BE2C (cell line): Measurements from ENCODE around the gene DYSF.

Source experiments
- DNase-seq: peaks from one replicate; pipeline ENCODE4 v3.0.0-alpha.2; 2020
- H3K27me3 ChIP-seq: fragments of 250-450 bp; sonication (Bioruptor Pico); 2 replicates; pipeline ENCODE4 v1.5.1; 2020; ENCODE audit warnings: mild to moderate bottlenecking
- H3K36me3 ChIP-seq: fragments of 250-450 bp; sonication (Bioruptor Pico); 2 replicates; pipeline ENCODE4 v1.5.1; 2020; ENCODE audit warnings: mild to moderate bottlenecking
- H3K4me1 ChIP-seq: fragments of 250-450 bp; sonication (Bioruptor Pico); 2 replicates; pipeline ENCODE4 v1.5.1; 2020
- H3K4me3 ChIP-seq: 2 replicates; pipeline ENCODE4 v1.5.1; 2011; ENCODE audit warnings: low read depth, low read length
- H3K9me3 ChIP-seq: fragments of 250-450 bp; sonication (Bioruptor Pico); 2 replicates; pipeline ENCODE4 v1.5.1; 2020
- TF ChIP-seq, protein P1 (sequence below): IDR thresholded peaks from 2 replicates; pipeline ENCODE4 v1.5.1; 2012; ENCODE audit warnings: mild to moderate bottlenecking, low read depth, low read length

Gene DYSF

DNA sequence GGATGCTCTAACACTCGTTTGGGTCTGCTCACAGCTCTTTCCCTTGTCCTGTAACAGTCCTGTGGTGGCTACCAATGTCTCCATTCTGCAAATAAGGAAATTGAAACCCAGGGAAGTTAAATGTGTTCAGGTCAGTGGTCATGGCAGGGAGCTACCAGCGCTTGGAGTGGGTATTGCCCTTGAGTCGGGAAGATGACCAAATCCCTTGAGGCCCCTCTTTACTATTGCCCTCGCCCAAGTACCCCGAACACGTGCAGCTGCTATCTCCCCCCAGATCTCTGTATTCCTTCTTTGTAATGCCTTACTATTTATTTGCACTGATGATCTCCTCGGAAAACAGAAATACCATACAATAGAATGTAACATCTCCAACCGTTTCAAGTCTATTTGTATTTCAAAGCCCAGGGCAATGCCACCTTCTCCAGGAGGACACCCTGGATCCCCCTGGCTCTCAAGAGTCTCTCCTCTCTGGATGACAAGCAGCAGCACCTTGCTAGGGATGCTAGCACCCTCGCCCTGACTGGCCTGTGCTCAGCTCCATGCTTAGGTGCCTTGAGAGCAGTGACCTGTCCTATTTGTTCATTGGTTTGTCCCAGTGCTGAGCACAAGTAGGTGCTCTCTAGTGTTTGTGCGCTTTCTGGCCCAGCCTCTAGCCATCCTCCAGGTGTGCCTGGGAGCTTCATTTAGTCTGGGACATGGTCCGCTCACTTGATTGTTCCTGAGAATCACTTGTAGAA is 15.1 kb downstream of the DYSF start:
- peaks cover 36% of the 10 kb centered on the region for H3K27me3 ChIP-seq
- H3K36me3 ChIP-seq, result no peaks in the 10 kb centered on the region
- H3K9me3 ChIP-seq, result no peaks in the 10 kb centered on the region
- H3K4me1 ChIP-seq, result no peaks in the 10 kb centered on the region
- no peak for DNase-seq
- TF ChIP-seq, protein P1, sequence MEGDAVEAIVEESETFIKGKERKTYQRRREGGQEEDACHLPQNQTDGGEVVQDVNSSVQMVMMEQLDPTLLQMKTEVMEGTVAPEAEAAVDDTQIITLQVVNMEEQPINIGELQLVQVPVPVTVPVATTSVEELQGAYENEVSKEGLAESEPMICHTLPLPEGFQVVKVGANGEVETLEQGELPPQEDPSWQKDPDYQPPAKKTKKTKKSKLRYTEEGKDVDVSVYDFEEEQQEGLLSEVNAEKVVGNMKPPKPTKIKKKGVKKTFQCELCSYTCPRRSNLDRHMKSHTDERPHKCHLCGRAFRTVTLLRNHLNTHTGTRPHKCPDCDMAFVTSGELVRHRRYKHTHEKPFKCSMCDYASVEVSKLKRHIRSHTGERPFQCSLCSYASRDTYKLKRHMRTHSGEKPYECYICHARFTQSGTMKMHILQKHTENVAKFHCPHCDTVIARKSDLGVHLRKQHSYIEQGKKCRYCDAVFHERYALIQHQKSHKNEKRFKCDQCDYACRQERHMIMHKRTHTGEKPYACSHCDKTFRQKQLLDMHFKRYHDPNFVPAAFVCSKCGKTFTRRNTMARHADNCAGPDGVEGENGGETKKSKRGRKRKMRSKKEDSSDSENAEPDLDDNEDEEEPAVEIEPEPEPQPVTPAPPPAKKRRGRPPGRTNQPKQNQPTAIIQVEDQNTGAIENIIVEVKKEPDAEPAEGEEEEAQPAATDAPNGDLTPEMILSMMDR, result no peak
- no peak overlapping the region for H3K4me3 ChIP-seq

DNA sequence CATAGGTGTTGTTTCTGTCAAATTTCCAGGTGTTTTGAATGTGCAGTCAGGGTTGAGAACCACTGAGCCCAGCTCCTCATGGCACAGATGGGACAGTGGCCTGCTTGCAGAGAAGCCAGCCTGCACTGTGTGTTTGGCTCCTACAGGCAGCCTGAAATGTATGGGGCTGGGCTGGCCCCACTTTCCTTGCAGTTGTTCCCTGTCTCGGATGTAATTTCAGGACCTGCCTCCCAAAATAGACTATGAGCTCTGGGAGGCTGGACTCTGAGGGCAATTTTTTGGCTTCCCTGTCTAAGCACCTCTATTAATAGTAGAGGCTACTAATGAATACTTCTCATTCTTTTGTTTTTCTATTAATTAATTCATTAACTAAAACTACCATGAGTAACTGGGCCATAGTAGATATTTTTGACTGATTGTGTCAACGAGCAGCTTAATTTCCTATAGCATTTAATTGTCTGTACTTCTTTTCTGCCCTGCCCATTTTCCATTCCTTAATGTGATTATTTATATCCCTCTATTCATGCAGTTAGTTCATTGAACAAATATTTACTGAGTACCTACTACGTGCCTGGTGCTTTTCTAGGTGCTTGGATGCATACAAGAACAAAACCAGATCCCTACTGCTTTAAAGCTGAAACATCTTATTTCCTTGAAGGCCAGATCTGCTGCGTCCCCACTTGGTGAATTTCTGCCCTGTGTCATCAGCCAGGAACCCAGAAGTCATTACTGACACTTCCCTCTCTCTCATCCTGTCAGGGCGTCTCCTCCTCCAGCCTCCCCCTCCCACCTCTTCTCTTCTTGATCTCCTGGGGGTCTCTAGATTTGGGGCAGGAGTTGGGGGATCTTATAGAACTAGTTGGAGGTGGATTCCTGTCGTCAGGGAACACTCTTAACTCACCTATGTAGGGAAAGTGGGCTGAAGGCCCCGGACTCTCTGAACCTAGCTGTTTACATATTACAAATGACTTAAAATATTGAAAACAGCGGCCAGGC is 16.3 kb downstream of the DYSF start:
- Histone ChIP-seq H3K27me3 (peaks cover 36% of the 10 kb centered on the region), H3K4me3 (no peak overlapping the region), H3K9me3 (no peaks in the 10 kb centered on the region), H3K4me1 (no peaks in the 10 kb centered on the region), H3K36me3 (no peaks in the 10 kb centered on the region)
- TF ChIP-seq, protein P1, result no peak
- no peak for DNase-seq

DNA sequence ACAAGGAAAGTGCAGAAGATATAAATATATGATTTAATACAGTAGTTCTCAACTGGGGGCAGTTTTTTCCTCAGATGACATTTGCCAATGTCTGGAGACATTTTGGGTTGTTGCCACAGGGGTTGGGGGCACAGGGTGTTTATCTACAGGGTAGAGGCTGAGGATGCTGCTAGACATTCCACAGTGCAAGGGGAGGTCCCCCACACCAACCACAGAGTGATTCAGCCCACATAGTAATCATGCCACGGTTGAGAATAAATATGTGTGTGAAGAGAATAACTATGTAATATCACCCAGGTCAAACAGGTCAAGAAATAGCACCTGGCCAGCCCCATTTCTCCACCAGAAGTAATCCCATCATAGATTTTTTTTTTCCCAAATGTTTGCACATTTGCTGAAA is 17.9 kb downstream of the DYSF start:
- Histone ChIP-seq H3K4me1 (no peaks in the 10 kb centered on the region), H3K4me3 (no peak overlapping the region), H3K27me3 (peaks cover 28% of the 10 kb centered on the region), H3K9me3 (no peaks in the 10 kb centered on the region), H3K36me3 (no peaks in the 10 kb centered on the region)
- DNase-seq, result no peak
- TF ChIP-seq, protein P1, result no peak

DNA sequence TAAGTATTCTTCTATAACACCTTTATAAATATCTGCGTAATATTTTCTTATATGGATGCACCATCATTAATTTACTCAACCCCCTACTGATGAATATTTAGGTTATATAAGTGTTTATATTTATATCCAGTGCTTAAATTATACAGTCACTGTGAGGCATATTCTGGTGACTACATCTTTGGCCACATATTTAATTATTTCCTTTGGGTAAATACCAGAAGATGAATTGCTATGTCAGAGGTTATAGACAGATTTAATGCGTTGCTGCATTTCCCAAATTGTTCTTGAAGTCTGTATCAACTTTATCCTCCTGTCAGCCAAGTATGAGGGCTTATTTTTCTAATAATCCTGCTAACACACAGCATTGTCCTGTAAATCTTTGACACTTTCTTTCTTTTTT is 18.7 kb downstream of the DYSF start:
- Histone ChIP-seq H3K4me3 (no peak overlapping the region), H3K27me3 (peaks cover 20% of the 10 kb centered on the region), H3K4me1 (no peaks in the 10 kb centered on the region), H3K36me3 (no peaks in the 10 kb centered on the region), H3K9me3 (no peaks in the 10 kb centered on the region)
- TF ChIP-seq, protein P1, result no peak
- DNase-seq, result no peak

DNA sequence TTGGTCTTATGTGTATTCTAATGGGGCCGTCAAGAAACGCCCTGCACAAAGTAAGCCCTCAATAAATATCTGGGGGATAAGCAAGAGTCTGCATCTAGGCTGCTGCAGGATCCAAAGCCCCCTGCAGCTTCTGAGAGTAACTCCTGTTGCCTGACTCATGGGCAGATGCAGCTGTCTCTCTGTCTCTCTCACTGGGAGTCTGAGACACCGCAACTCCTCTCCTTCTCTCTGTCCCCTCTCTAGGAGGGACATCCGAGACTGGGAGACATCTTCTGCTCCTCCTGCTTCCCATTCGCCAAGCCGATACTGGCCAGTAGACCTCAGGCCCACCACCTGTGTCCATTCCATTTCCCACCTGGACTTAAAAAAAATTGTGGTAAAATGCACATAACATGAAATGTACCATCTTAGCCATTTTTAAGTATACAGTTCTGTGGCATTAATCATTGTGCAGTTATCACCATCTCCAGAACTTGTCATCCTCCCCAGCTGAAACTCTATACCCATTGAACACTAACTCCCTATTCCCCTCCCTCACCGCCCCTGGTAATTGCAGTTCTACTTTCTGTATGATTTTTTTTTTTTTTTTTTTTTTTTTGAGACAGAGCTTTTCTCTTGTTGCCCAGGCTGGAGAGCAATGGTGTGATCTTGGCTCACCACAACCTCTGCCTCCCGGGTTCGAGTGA is 20.1 kb downstream of the DYSF start:
- Histone ChIP-seq H3K4me3 (no peak overlapping the region), H3K4me1 (no peaks in the 10 kb centered on the region), H3K9me3 (no peaks in the 10 kb centered on the region), H3K36me3 (no peaks in the 10 kb centered on the region), H3K27me3 (peaks cover 8% of the 10 kb centered on the region; the same call in 1 of the 2 replicates)
- TF ChIP-seq, protein P1, result no peak
- DNase-seq, result no peak
